ENCODE measurements around the gene NTN1. TPM values are rescaled to one million over a fixed set of nuclear protein-coding genes. Genes with fewer than 3 reads are reported as not detected.
A peak's percentile ranks its signal among the peaks of the same experiment; 100 is the strongest.
"Not testable (repeated sequence)": the region's sequence is repeated elsewhere in the genome, so short reads cannot be mapped to it uniquely, and the experiment has no call there.

The NTN1 gene
- total RNA-seq, 1 donor, result 0.36 TPM

DNA sequence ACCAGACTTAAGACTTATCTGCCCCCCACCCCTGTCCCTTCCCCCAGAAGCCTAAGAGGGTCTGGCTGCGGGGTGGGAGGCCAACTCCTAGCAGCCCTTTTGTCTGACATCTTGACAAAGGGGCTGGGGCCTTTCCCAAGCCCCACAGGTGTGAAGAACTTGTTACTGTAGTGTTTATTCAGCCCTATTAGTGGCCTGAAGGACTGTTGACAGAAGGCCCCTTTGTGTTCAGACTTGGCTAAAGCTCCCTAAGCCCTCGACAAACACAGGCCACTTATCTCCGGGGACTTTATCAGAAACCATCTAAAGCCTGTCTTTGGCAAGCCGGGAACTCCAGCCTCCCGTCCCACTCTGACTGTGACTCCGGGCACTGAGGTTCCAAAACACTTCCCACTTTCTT, 129.8 kb downstream of the NTN1 start:
- TF ChIP-seq, protein P1, sequence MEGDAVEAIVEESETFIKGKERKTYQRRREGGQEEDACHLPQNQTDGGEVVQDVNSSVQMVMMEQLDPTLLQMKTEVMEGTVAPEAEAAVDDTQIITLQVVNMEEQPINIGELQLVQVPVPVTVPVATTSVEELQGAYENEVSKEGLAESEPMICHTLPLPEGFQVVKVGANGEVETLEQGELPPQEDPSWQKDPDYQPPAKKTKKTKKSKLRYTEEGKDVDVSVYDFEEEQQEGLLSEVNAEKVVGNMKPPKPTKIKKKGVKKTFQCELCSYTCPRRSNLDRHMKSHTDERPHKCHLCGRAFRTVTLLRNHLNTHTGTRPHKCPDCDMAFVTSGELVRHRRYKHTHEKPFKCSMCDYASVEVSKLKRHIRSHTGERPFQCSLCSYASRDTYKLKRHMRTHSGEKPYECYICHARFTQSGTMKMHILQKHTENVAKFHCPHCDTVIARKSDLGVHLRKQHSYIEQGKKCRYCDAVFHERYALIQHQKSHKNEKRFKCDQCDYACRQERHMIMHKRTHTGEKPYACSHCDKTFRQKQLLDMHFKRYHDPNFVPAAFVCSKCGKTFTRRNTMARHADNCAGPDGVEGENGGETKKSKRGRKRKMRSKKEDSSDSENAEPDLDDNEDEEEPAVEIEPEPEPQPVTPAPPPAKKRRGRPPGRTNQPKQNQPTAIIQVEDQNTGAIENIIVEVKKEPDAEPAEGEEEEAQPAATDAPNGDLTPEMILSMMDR (IDR thresholded peaks at IDR 0.05; ENCODE audit: extremely low read depth, low read depth, low read length), result no peak
- Histone ChIP-seq H4K20me1 (ENCODE audit: insufficient read depth, low read length) (no peaks in the 10 kb centered on the region), H3K4me2 (ENCODE audit: insufficient read depth, low read length) (no peak overlapping the region), H3K4me3 (ENCODE audit: insufficient read depth, low read length) (no peak overlapping the region), H2AFZ (ENCODE audit: low read length) (no peak overlapping the region), H3K4me1 (ENCODE audit: insufficient read depth, low read length) (no peaks in the 10 kb centered on the region), H3K9me3 (ENCODE audit: low read depth, low read length) (no peaks in the 10 kb centered on the region), H3K79me2 (ENCODE audit: insufficient read depth, low read length) (no peaks in the 10 kb centered on the region), H3K27ac (ENCODE audit: low read depth, low read length) (no peak overlapping the region), H3K27me3 (ENCODE audit: insufficient read depth, low read length) (no peaks in the 10 kb centered on the region), H3K36me3 (ENCODE audit: insufficient read depth, low read length) (no peaks in the 10 kb centered on the region)
- peak; percentile 29 for DNase-seq (ENCODE audit: insufficient read length, low spot score, missing footprints)

DNA sequence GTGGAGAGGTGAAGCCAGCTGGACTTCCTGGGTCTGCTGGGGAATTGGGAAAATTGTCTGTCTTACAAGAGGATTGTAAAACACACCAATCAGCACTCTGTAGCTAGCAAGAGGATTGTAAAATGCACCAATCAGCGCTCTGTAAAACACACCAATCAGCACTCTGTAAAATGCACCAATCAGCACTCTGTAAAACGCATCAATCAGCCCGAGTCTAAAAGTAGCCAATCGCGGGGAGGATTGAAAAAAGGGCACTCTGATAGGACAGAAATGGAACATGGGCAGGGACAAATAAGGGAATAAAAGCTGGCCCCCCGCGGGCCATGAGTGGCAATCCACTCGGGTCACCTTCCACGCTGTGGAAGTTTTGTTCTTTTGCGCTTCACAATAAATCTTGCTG, 130.4 kb downstream of the NTN1 start:
- not testable (repeated sequence) for H3K36me3 ChIP-seq (ENCODE audit: insufficient read depth, low read length); H3K4me2 ChIP-seq (ENCODE audit: insufficient read depth, low read length); H3K4me3 ChIP-seq (ENCODE audit: insufficient read depth, low read length); H4K20me1 ChIP-seq (ENCODE audit: insufficient read depth, low read length); DNase-seq (ENCODE audit: insufficient read length, low spot score, missing footprints); H3K4me1 ChIP-seq (ENCODE audit: insufficient read depth, low read length); H3K9me3 ChIP-seq (ENCODE audit: low read depth, low read length); H3K27ac ChIP-seq (ENCODE audit: low read depth, low read length); H3K79me2 ChIP-seq (ENCODE audit: insufficient read depth, low read length); H3K27me3 ChIP-seq (ENCODE audit: insufficient read depth, low read length); H2AFZ ChIP-seq (ENCODE audit: low read length)

DNA sequence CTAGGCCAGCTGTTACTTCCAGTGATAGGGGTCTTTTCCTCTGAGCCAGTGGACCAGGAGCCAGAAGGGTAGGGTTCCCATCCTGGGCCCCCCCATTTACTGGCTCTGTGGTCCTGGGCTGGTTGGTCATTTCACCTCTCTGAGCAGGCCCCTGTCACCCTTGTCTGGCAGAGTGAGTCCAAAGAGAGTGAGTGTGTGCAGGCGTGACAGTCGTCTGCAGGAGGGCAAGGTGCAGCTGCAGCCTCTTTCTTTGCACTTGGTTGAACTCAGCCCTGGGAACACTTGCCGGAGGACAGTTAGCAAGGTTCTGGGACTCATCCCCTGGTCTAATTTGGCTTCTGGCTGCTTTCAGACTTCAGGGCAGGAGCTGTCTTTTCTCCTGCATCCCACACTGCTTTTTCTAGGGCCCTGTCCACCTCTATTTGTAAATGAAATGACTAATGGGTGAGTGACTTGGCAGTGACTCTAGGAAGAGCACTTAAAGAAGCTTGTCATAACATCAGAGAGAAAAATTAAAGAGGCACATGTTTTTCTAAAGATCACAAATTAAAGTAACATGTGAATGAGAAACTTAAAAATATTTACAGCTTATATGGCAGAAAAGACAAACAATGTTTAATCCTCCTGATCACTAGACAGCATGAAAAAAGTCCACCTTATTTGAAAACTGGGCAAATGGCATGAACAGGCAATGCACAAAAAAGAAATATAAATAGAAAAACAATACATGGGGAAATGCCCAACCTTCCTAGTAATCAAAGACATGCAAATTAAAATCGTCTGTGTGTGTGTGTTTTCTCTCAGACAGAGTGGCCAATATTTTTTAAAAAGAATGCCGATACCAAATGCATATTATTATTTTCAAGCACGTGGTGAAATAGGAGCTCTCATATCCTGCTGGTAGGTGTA, 137.5 kb downstream of the NTN1 start:
- Histone ChIP-seq H3K4me1 (ENCODE audit: insufficient read depth, low read length) (peaks cover 4% of the 10 kb centered on the region), H3K4me3 (ENCODE audit: insufficient read depth, low read length) (no peak overlapping the region), H4K20me1 (ENCODE audit: insufficient read depth, low read length) (no peaks in the 10 kb centered on the region), H2AFZ (ENCODE audit: low read length) (no peak overlapping the region), H3K36me3 (ENCODE audit: insufficient read depth, low read length) (no peaks in the 10 kb centered on the region), H3K79me2 (ENCODE audit: insufficient read depth, low read length) (no peaks in the 10 kb centered on the region), H3K27ac (ENCODE audit: low read depth, low read length) (no peak overlapping the region), H3K9me3 (ENCODE audit: low read depth, low read length) (no peaks in the 10 kb centered on the region), H3K4me2 (ENCODE audit: insufficient read depth, low read length) (no peak overlapping the region), H3K27me3 (ENCODE audit: insufficient read depth, low read length) (no peaks in the 10 kb centered on the region)
- peak; percentile 15 for DNase-seq (ENCODE audit: insufficient read length, low spot score, missing footprints)
- TF ChIP-seq, protein P1 (IDR thresholded peaks at IDR 0.05; ENCODE audit: extremely low read depth, low read depth, low read length), result no peak

DNA sequence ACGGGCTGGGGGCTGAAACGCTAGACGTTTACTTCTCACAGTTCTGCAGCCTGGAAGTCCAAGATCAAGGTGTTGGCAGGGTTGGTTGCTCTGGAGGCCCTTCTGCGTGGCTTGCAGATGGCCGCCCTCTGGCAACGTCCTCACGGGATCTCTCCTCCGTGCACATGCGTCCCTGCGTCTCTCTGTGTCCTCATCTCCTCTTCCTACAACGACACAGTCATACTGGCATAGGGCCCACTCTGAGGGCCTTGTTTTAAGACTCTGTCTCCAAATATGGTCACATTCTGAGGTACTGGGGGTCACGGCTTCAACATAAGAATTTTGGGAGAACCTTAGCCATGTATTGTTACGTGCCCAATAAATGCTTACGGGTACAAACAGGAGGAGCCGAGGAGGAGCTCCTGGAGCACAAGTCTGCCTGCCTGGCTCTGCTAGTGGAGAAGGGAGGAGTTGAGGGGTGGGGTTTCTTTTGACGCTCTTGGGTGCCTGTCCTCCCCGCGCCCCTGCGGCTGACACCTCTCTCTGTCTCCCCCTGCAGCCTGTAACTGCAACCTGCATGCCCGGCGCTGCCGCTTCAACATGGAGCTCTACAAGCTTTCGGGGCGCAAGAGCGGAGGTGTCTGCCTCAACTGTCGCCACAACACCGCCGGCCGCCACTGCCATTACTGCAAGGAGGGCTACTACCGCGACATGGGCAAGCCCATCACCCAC, 141.1 kb downstream of the NTN1 start:
- H3K4me2 ChIP-seq (ENCODE audit: insufficient read depth, low read length), result no peak overlapping the region
- H3K4me3 ChIP-seq (ENCODE audit: insufficient read depth, low read length), result no peak overlapping the region
- peaks cover 4% of the 10 kb centered on the region for H3K4me1 ChIP-seq (ENCODE audit: insufficient read depth, low read length)
- H3K9me3 ChIP-seq (ENCODE audit: low read depth, low read length), result no peaks in the 10 kb centered on the region
- H3K79me2 ChIP-seq (ENCODE audit: insufficient read depth, low read length), result no peaks in the 10 kb centered on the region
- TF ChIP-seq, protein P1 (IDR thresholded peaks at IDR 0.05; ENCODE audit: extremely low read depth, low read depth, low read length), result no peak
- no peaks in the 10 kb centered on the region for H4K20me1 ChIP-seq (ENCODE audit: insufficient read depth, low read length)
- no peaks in the 10 kb centered on the region for H3K27me3 ChIP-seq (ENCODE audit: insufficient read depth, low read length)
- DNase-seq (ENCODE audit: insufficient read length, low spot score, missing footprints), result peak; percentile 43
- no peak overlapping the region for H3K27ac ChIP-seq (ENCODE audit: low read depth, low read length)
- no peak overlapping the region for H2AFZ ChIP-seq (ENCODE audit: low read length)
- H3K36me3 ChIP-seq (ENCODE audit: insufficient read depth, low read length), result no peaks in the 10 kb centered on the region
